Liver (tissue), 9 donors: ENCODE measurements around the gene FAM193A. TPM values are rescaled to one million over a fixed set of nuclear protein-coding genes. Genes with fewer than 3 reads are reported as not detected.

Experiments used
- DNase-seq: peaks from one replicate; pipeline ENCODE4 v3.0.0-alpha.2; 2017; ENCODE audit warnings: low spot score
- H3K27ac ChIP-seq, 2 donors: one replicate each; pipeline ENCODE4 v1.7.0; 2013; ENCODE audit warnings: inconsistent platforms in 2 of 2, low read length in 2 of 2, control low read depth in 1 of 2, low read depth in 1 of 2, mild to moderate bottlenecking in 1 of 2
- H3K27me3 ChIP-seq, 4 donors: one replicate each; pipeline versions ENCODE4 v1.6.1 to v1.7.0; 2013; ENCODE audit warnings: low read length in 3 of 4, inconsistent platforms in 1 of 4, mild to moderate bottlenecking in 1 of 4, moderate library complexity in 1 of 4; ENCODE audit not compliant: control insufficient read depth in 4 of 4, insufficient read depth in 4 of 4
- H3K36me3 ChIP-seq, 4 donors: one replicate each; pipeline versions ENCODE4 v1.6.1 to v1.7.0; 2013; ENCODE audit warnings: low read length in 3 of 4, mild to moderate bottlenecking in 3 of 4, low read depth in 1 of 4, moderate library complexity in 1 of 4; ENCODE audit not compliant: control insufficient read depth in 4 of 4, insufficient read depth in 3 of 4
- H3K4me1 ChIP-seq, 4 donors: one replicate each; pipeline versions ENCODE4 v1.6.1 to v1.7.0; 2013; ENCODE audit warnings: low read length in 3 of 4, mild to moderate bottlenecking in 3 of 4, moderate library complexity in 1 of 4; ENCODE audit not compliant: control insufficient read depth in 4 of 4, insufficient read depth in 4 of 4
- H3K4me3 ChIP-seq, 3 donors: one replicate each; pipeline versions ENCODE4 v1.6.1 to v1.7.0; 2013; ENCODE audit warnings: low read length in 3 of 3, control low read depth in 1 of 3, low read depth in 1 of 3, mild to moderate bottlenecking in 1 of 3
- H3K9ac ChIP-seq, 2 donors: one replicate each; pipeline ENCODE4 v1.7.0; 2013; ENCODE audit warnings: low read length in 2 of 2, mild to moderate bottlenecking in 2 of 2, moderate library complexity in 2 of 2, control low read depth in 1 of 2, low read depth in 1 of 2
- H3K9me3 ChIP-seq, 4 donors: one replicate each; pipeline versions ENCODE4 v1.6.1 to v1.7.0; 2013; ENCODE audit warnings: low read length in 3 of 4; ENCODE audit not compliant: control insufficient read depth in 4 of 4
- EGR1 ChIP-seq, 2 donors: IDR thresholded peaks; 2 replicates each; pipeline ENCODE4 v1.6.1; 2016 to 2018; ENCODE audit warnings: antibody characterized with exemption in 2 of 2, low read depth in 2 of 2
- FOXA1 ChIP-seq: IDR thresholded peaks from 2 replicates; pipeline ENCODE4 v1.6.1; 2016; ENCODE audit warnings: antibody characterized with exemption
- FOXA2 ChIP-seq: IDR thresholded peaks from 2 replicates; pipeline ENCODE4 v1.6.1; 2016; ENCODE audit warnings: antibody characterized with exemption
- GABPA ChIP-seq, 2 donors: IDR thresholded peaks in 1 of 2; conservative IDR thresholded peaks in 1 of 2; 2 replicates each; pipeline ENCODE4 v1.6.1; 2016; ENCODE audit warnings: antibody characterized with exemption in 2 of 2, mild to moderate bottlenecking in 1 of 2, moderate library complexity in 1 of 2
- HNF4A ChIP-seq, 2 donors: conservative IDR thresholded peaks; 2 replicates each; pipeline ENCODE4 v1.6.1; 2016; ENCODE audit warnings: antibody characterized with exemption in 2 of 2, mild to moderate bottlenecking in 2 of 2
- HNF4G ChIP-seq: IDR thresholded peaks from 2 replicates; pipeline ENCODE4 v1.6.1; 2016; ENCODE audit warnings: antibody characterized with exemption
- JUND ChIP-seq, 2 donors: IDR thresholded peaks; 2 replicates each; pipeline ENCODE4 v1.6.1; 2016; ENCODE audit warnings: antibody characterized with exemption in 2 of 2
- NR2F2 ChIP-seq: IDR thresholded peaks from 2 replicates; pipeline ENCODE4 v1.6.1; 2016; ENCODE audit warnings: antibody characterized with exemption
- RAD21 ChIP-seq, 2 donors: IDR thresholded peaks; 2 replicates each; pipeline ENCODE4 v1.6.1; 2016; ENCODE audit warnings: antibody characterized with exemption in 2 of 2, mild to moderate bottlenecking in 2 of 2
- RXRA ChIP-seq, 2 donors: IDR thresholded peaks; 2 replicates each; pipeline ENCODE4 v1.6.1; 2017 to 2018; ENCODE audit warnings: antibody characterized with exemption in 2 of 2, mild to moderate bottlenecking in 1 of 2
- SP1 ChIP-seq: IDR thresholded peaks from 2 replicates; pipeline ENCODE4 v1.6.1; 2018; ENCODE audit warnings: antibody characterized with exemption, mild to moderate bottlenecking
- TAF1 ChIP-seq: conservative IDR thresholded peaks from 2 replicates; pipeline ENCODE4 v1.6.1; 2016; ENCODE audit warnings: antibody characterized with exemption, mild to moderate bottlenecking
- YY1 ChIP-seq: IDR thresholded peaks from 2 replicates; pipeline ENCODE4 v1.6.1; 2016; ENCODE audit warnings: antibody characterized with exemption, mild to moderate bottlenecking
- WGBS: extraction: QIAGEN DNeasy Blood & Tissue Kit; methylation state at CpG from one replicate; pipeline ENCODE4 v1.1.7; 2013; 5-methylcytosine and 5-hydroxymethylcytosine counted together
- polyA plus RNA-seq, 2 donors: library from polyadenylated mRNA; stranded (reverse) in 1 of 2; unstranded in 1 of 2; fragments of 200-250 nt in 1 of 2; fragments of >200 nt in 1 of 2; fragmentation: Nextera tagmentation in 1 of 2; extraction: Ambion mirVana in 1 of 2; gene quantifications; one replicate each; pipeline versions ENCODE4 v1.2.1 to v1.2.3, GENCODE V29; 2013 to 2015
- total RNA-seq, 2 donors: library from RNA; depleted of rRNA; stranded (reverse); fragments of >200 nt; gene quantifications; one replicate each; pipeline ENCODE4 v1.2.3, GENCODE V29; 2014
- TF ChIP-seq, protein P1 (sequence below): IDR thresholded peaks from 2 replicates; pipeline ENCODE4 v1.6.1; 2016; ENCODE audit warnings: antibody characterized with exemption
- TF ChIP-seq, protein P2 (sequence below): IDR thresholded peaks from 2 replicates; pipeline ENCODE4 v1.6.1; 2016; ENCODE audit warnings: antibody characterized with exemption, mild to moderate bottlenecking
- TF ChIP-seq, protein P3 (sequence below): fragments of 150-350 bp; IDR thresholded peaks from 2 replicates; pipeline ENCODE4 v1.5.1; 2017; ENCODE audit warnings: improper control_type of control experiment, low read depth, low read length; ENCODE audit not compliant: missing input control
- TF ChIP-seq, protein P4 (sequence below): IDR thresholded peaks from 2 replicates; pipeline ENCODE4 v1.6.1; 2016; ENCODE audit warnings: antibody characterized with exemption
- TF ChIP-seq, protein P5 (sequence below): IDR thresholded peaks from 2 replicates; pipeline ENCODE4 v1.6.1; 2016; ENCODE audit warnings: antibody characterized with exemption
- donor health status: healthy.
- donor health status: healthy.
- donor health status: healthy.
- donor health status: healthy.
- donor health status: healthy.

The FAM193A gene
- total and polyA plus RNA-seq, 4 donors: 3.9 to 10.2 (median 7.0) TPM

DNA sequence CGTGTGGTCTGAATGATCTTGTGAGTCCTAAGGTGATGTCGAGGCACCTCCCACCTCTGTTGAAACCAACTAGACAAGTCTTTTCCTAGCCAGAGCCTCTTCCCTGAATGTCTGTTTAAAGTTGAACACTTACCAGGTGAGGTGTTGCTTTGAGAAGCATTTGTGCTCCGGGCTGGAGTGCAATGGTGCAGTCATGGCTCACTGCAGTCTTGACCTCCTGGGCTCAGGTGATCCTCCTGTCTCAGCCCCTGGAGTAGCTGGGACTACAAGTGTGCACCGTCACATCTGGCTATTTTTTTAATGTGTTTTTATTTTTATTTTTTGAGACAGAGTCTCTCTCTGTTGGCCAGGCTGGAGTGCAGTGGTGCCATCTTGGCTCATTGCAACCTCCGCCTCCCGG is 49.5 kb upstream of the FAM193A start:
- Histone ChIP-seq H3K36me3 (peaks cover 0 to 11% (median 8%) of the 10 kb centered on the region in 4 donors), H3K27me3 (no peaks in the 10 kb centered on the region), H3K4me3 (no peak overlapping the region), H3K9ac (no peak overlapping the region), H3K27ac (no peak overlapping the region), H3K4me1 (peaks cover 8 to 35% (median 16%) of the 10 kb centered on the region in 4 donors), H3K9me3 (no peaks in the 10 kb centered on the region)
- 95% methylated on average over 6 of the region's 6 CpGs for WGBS
- DNase-seq: no peak
- TF ChIP-seq JUND (IDR thresholded peaks at IDR 0.05): no peak
- TF ChIP-seq, protein P1, sequence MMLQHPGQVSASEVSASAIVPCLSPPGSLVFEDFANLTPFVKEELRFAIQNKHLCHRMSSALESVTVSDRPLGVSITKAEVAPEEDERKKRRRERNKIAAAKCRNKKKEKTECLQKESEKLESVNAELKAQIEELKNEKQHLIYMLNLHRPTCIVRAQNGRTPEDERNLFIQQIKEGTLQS: no peak
- no peak for TF ChIP-seq RXRA (IDR thresholded peaks at IDR 0.05)
- TF ChIP-seq TAF1: no peak
- no peak for TF ChIP-seq SP1
- no peak for TF ChIP-seq FOXA2
- no peak for TF ChIP-seq RAD21 (IDR thresholded peaks at IDR 0.05)
- TF ChIP-seq, protein P2, sequence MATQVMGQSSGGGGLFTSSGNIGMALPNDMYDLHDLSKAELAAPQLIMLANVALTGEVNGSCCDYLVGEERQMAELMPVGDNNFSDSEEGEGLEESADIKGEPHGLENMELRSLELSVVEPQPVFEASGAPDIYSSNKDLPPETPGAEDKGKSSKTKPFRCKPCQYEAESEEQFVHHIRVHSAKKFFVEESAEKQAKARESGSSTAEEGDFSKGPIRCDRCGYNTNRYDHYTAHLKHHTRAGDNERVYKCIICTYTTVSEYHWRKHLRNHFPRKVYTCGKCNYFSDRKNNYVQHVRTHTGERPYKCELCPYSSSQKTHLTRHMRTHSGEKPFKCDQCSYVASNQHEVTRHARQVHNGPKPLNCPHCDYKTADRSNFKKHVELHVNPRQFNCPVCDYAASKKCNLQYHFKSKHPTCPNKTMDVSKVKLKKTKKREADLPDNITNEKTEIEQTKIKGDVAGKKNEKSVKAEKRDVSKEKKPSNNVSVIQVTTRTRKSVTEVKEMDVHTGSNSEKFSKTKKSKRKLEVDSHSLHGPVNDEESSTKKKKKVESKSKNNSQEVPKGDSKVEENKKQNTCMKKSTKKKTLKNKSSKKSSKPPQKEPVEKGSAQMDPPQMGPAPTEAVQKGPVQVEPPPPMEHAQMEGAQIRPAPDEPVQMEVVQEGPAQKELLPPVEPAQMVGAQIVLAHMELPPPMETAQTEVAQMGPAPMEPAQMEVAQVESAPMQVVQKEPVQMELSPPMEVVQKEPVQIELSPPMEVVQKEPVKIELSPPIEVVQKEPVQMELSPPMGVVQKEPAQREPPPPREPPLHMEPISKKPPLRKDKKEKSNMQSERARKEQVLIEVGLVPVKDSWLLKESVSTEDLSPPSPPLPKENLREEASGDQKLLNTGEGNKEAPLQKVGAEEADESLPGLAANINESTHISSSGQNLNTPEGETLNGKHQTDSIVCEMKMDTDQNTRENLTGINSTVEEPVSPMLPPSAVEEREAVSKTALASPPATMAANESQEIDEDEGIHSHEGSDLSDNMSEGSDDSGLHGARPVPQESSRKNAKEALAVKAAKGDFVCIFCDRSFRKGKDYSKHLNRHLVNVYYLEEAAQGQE: no peak

DNA sequence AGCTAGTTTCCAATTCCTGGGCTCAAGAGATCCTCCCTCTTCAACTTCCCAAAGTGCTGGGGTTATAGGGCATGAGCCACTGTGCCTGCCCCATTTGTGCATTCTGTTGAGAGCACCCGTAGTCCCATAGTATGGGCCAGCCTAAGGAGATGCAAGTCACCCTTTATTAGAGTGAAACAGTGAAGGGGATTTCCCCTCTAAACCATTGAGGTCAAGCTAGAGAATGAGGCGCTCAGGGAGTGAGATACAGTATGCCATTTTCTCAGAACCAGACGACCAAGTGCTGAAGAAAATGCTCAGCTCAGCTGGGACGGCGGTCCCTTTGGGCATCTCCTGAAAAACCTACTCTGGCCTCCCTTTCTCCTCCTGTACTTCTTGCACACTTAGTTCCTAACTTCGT is 48.8 kb upstream of the FAM193A start:
- no peak overlapping the region for H3K4me3 ChIP-seq
- no peak overlapping the region for H3K27ac ChIP-seq
- peaks cover 4 to 28% (median 10%) of the 10 kb centered on the region in 4 donors for H3K4me1 ChIP-seq
- no peak for DNase-seq
- H3K27me3 ChIP-seq: no peaks in the 10 kb centered on the region
- TF ChIP-seq RAD21 (IDR thresholded peaks at IDR 0.05) (no peak), HNF4G (no peak), HNF4A (conservative IDR thresholded peaks at IDR 0.05) (no peak), YY1 (no peak), NR2F2 (no peak), RXRA (IDR thresholded peaks at IDR 0.05) (no peak), JUND (IDR thresholded peaks at IDR 0.05) (no peak), EGR1 (IDR thresholded peaks at IDR 0.05; ENCODE audit: low read depth in 2 of 2) (no peak), FOXA1 (no peak), GABPA (IDR thresholded peaks at IDR 0.05 in 1 of 2, conservative IDR thresholded peaks at IDR 0.05 in 1 of 2) (no peak), SP1 (no peak)
- TF ChIP-seq, protein P2: no peak
- TF ChIP-seq, protein P3, sequence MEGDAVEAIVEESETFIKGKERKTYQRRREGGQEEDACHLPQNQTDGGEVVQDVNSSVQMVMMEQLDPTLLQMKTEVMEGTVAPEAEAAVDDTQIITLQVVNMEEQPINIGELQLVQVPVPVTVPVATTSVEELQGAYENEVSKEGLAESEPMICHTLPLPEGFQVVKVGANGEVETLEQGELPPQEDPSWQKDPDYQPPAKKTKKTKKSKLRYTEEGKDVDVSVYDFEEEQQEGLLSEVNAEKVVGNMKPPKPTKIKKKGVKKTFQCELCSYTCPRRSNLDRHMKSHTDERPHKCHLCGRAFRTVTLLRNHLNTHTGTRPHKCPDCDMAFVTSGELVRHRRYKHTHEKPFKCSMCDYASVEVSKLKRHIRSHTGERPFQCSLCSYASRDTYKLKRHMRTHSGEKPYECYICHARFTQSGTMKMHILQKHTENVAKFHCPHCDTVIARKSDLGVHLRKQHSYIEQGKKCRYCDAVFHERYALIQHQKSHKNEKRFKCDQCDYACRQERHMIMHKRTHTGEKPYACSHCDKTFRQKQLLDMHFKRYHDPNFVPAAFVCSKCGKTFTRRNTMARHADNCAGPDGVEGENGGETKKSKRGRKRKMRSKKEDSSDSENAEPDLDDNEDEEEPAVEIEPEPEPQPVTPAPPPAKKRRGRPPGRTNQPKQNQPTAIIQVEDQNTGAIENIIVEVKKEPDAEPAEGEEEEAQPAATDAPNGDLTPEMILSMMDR: no peak
- TF ChIP-seq, protein P1: no peak
- TF ChIP-seq, protein P4, sequence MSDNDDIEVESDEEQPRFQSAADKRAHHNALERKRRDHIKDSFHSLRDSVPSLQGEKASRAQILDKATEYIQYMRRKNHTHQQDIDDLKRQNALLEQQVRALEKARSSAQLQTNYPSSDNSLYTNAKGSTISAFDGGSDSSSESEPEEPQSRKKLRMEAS: no peak
- TF ChIP-seq, protein P5, sequence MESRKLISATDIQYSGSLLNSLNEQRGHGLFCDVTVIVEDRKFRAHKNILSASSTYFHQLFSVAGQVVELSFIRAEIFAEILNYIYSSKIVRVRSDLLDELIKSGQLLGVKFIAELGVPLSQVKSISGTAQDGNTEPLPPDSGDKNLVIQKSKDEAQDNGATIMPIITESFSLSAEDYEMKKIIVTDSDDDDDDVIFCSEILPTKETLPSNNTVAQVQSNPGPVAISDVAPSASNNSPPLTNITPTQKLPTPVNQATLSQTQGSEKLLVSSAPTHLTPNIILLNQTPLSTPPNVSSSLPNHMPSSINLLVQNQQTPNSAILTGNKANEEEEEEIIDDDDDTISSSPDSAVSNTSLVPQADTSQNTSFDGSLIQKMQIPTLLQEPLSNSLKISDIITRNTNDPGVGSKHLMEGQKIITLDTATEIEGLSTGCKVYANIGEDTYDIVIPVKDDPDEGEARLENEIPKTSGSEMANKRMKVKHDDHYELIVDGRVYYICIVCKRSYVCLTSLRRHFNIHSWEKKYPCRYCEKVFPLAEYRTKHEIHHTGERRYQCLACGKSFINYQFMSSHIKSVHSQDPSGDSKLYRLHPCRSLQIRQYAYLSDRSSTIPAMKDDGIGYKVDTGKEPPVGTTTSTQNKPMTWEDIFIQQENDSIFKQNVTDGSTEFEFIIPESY: no peak
- no peak overlapping the region for H3K9ac ChIP-seq
- 85% methylated on average over 6 of the region's 6 CpGs for WGBS
- peaks cover 3 to 17% (median 11%) of the 10 kb centered on the region in 4 donors for H3K36me3 ChIP-seq
- H3K9me3 ChIP-seq: no peaks in the 10 kb centered on the region
